NCI-H2081 treated with DMSO at 0.1 percent for 48 hours (cell line): Measurements from ENCODE around the gene HES2.
A peak's percentile ranks its signal among the peaks of the same experiment; 100 is the strongest.
"Not testable (repeated sequence)": the region's sequence is repeated elsewhere in the genome, so short reads cannot be mapped to it uniquely, and the experiment has no call there.

Experiments
- DNase-seq: peaks from one replicate; lab custom pipeline; 2025; lab: John Stamatoyannopoulos, UW

Gene HES2

GRCh38 chr1:6454856-6455751 lies 35.4 kb upstream of the HES2 start:
- DNase-seq: no peak

- not testable (repeated sequence) for DNase-seq
Measured at GRCh38 chr1:6453895-6454855, 34.5 kb upstream of the HES2 start.

GRCh38 chr1:6450943-6451373 lies 31.2 kb upstream of the HES2 start:
- no peak for DNase-seq

DNA sequence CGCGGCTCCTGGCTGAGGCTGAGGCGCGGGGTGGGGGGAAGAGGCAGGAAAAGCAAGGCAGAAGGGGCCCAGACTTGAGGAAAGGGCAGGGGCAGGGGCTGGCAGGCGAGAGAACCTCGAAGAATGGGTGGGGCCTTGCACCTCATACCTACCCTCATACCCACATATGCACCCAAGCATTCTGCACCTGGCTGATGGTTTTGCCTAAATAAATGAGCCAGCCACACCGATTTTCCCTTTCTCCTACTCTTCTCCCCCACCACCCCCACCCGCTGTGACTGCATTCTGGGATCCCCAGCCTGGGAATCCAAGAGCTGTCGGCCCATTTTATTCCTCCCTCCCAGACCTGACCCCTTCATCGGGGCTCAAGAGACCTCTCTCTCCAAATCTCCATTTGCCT lies 30.8 kb upstream of the HES2 start:
- DNase-seq: not testable (repeated sequence)

DNA sequence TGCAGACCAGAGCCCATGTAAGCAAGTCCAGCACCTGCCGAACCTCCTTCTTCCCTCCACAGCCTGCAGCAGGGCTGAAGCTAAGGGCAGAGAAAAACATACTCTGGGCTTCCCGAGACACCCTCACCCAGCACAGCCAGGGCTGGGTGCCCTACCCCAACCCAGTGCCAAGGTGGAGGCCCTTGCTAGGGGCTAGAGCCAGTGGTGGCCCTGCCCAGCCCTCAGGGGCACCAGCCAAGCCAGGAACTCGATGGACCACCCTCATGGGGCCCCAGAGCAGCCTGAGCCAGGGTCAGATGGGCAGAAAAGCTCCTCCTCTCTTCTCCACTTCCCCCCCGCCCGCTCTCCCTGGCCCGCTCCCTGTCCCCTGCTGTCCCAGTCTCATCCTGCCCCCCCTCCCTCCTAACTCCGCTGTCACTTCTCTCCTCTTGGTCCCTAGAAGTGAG lies 30.3 kb upstream of the HES2 start:
- DNase-seq: no peak

DNA sequence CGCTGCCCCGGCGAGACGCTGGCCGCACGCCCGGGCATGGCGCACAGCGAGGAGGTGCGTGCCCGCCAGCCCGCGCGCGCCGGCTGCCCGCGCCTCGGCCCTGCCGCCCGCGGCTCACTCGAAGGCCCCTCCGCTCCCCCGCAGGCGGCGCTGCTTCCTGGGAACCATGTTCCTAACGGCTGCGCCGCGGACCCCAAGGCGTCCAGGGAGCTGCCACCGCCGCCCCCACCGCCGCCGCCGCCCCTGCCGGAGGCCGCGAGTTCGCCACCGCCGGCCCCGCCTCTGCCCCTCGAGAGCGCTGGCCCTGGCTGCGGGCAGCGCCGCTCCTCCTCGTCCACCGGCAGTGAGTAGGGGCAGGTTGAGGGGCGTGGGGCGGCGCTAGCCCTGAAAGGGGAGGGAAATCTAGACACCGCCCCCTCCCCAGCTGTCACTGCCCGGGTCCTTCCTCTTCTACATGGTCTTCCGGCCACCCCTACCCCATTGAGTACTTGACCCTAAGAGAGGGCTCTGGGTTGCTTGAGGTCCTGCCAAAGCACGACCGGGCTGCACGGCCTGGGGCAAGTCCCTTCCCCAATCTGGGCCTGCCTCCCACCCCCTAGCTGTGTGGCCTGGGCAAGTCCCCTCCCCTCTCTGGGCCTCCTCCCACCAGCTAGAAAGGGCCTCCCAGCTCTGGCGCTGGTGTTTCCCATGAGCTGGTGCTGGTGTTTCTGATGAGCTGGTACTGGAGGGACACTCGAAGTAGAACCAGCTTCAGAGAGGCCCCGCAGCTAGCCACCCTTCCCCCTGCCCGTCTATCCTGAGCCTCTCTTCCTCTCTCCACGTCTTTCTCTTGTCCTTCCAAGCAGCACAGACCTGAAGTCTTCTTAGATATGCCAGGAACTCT lies 29.3 kb upstream of the HES2 start:
- no peak for DNase-seq

GRCh38 chr1:6447818-6448748 lies 28.4 kb upstream of the HES2 start:
- peak; percentile 32 for DNase-seq

DNA sequence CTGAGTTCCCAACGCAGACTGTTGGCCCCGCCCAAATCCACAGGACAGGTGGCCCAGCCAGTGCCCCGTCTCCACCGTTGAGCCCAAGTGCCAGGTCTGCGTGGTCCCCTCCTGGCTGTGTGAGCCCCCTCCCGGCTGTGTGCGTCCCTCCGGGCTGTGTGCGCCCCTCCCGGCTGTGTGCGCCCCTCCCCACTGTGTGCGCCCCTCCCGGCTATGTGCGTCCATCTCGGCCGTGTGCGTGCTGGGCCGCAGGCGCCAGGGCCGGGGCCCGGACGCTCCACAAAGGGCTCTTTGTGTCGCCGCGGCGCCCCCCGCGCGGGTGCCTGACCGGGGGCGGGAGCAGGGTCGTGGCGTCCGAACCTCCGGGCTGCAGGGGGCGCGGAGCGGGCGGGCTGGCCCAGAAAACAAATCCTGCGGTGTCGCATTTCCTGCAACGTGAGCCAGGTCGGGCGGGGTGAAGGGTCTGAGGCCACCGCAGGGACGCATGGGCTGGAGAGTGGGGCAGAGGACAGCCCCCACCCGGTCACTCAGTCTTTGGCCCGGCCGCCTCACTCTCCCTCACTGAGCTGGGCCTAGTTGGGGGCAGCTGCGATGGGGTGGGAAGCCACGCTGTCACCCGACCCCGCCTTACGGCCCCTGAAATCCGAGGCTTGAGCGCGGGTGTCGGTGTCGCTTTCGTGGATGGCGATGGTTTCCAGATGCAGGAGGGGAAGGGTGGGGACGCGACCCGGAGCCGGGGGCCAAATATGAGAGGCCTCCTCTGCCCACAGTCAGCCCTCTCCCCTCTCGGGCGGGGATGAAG lies 27.5 kb upstream of the HES2 start:
- no peak for DNase-seq

- DNase-seq: no peak
Measured at GRCh38 chr1:6446665-6447015, 26.9 kb upstream of the HES2 start.

DNA sequence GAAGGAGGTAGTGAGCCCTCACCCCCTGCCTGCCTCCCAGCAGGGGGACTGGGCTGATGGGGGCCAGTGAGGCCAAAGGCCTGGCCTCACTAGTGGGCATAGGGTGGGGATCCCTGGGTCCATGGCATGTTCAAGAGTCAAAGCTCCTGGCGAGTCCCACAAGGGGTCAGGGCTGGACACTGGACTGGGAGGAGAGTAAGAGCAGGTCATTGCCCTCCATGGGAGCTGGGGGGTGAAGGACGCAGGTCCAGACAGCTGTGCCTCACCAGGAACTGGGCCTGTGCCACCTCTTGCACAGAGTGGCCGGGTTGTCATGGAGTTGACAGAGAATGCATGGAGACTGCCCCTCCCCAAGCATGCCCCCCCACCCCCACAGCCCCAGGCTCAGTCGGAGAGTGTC lies 26.2 kb upstream of the HES2 start:
- not testable (repeated sequence) for DNase-seq

DNA sequence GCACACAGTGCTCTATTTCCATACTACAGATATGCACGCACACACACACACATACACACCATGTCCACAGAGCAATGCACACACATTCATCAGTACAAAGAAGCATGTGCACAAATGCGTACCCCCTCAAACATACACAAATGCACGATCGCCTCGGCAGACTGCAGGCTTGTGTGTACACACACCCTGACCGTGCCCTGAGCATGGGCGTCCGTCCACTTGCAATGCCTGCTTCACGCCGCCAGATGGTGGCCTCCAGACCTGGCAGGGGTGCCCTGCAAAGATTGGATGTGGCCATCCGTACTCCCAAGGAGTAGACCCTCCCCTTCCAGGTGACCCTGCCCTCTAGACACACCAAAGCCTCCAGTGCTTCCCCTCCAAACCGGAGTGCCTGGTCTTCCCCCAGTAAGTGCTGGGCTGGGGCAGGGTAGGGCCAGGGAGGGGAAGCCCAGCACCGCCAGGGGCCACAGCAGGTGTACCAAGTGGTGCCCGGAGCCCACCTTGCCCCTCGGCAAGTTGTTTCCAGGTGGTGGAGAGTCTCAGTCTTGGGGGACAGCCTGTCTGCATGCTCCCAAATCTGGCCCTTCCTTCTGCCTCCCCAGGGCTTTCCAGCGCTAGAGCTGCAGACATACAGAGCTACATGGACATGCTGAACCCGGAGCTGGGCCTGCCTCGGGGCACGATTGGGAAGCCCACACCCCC lies 25.5 kb upstream of the HES2 start:
- no peak for DNase-seq

- DNase-seq: no peak
Measured at GRCh38 chr1:6444377-6444776, 24.7 kb upstream of the HES2 start.

DNA sequence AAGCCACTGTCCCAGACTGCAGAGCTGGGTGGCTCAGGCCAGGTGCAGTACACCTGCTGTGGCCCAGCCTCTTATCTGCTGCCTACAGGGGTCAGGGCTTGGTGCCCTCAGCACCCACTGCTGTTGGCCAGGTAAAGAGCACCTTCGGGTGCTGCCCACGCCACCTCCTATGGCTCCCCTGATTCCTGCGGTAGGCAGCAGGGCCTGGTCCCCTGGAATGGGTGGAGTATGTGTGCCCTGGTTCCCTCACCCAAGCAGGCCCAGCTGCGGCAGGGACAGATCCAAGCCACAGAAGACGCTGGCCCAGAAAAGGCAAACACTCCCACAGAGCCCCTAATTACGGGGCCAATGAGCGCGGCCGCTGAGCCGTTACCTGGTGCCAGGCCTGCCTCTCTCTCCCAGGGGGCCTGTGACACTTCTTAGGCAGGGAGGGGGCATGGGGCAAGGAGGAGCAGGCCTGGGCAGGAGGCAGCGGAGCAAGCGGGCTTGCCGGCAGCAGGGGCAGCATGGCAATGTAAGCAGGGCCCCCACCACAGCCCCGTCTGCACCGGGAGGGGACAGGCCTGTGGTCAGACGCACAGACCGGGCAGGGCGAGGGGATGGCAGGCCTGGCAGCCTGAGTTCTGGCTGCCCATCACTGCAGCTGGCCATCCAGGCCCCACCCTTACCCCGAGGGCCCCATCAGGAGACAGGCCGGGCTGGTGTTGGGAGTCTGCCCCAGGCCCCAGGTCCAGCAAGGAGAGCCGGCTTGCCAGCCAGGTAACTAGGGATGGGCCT lies 23.8 kb upstream of the HES2 start:
- no peak for DNase-seq

GRCh38 chr1:6441586-6441985 lies 21.9 kb upstream of the HES2 start:
- no peak for DNase-seq

- no peak for DNase-seq
Measured at GRCh38 chr1:6440198-6441126, 20.7 kb upstream of the HES2 start.

DNA sequence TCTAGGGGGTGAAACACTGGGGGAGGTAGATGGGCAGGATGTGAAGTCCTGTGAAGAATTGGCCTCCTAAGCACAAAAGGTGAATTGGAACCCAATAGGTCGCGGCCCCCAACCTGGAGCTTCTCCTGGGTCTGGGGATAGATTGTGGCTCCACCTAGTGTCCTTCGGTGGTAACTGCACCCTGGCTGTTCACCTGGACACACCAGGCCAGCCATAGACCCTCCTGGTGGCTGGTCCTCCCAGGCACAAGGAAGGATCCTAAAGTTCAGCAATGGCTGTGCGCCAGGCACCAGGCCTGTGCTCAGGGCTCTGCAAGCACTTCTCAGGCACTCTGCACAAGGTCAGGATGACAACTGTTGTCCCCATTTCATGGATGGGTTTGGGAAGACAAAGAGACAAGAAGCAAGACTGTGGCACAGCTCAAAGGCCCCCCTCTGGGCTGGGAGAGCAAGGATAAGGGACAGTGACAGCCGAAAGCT lies 18.4 kb upstream of the HES2 start:
- DNase-seq: peak; percentile 42
